Measurements from ENCODE around the gene DAPP1.
A peak's percentile ranks its signal among the peaks of the same experiment; 100 is the strongest.
"Not testable (repeated sequence)": the region's sequence is repeated elsewhere in the genome, so short reads cannot be mapped to it uniquely, and the experiment has no call there.

DAPP1 gene, protein sequence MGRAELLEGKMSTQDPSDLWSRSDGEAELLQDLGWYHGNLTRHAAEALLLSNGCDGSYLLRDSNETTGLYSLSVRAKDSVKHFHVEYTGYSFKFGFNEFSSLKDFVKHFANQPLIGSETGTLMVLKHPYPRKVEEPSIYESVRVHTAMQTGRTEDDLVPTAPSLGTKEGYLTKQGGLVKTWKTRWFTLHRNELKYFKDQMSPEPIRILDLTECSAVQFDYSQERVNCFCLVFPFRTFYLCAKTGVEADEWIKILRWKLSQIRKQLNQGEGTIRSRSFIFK

DNA sequence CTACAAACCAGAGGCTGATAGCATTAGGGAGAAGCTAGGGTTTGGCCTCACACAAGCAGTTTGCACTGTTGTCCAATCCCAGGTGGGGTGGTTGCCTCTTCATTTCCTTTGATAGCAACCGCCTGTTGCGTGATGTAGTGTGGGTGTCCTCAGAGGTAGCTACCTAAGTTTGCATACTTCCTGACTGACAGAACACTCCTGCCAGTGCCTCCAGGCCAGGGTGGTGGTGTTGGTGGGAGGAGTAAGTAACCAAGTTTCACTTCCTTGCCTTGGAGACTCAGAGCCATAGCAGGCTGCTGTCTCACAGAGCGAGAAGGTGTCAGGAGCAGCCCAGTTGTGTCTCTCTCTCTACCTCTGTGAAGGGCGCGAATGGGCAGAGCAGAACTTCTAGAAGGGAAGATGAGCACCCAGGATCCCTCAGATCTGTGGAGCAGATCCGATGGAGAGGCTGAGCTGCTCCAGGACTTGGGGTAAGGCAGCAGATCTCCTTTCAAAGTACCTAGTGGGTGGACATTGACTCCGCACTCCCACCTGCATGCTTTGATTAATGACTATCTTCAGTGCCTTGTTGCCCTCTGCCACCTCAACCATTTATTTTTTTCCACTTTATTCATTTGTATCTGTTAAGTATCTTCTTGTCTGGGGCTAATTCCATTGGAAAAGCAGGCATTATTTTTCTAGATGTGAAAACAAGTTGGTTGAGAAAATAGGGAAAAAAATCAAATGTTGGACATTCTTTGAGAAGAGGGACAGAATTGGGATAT lies at the start of gene DAPP1:
DAPP1 (plus strand) TSS at position 283 of the 764 bp plus-strand sequence; CDS start at position 370, 87 bp downstream.
- no peaks in the 10 kb centered on the region for H3K9me3 ChIP-seq (ENCODE audit: severe bottlenecking)
- TF ChIP-seq, protein P1, sequence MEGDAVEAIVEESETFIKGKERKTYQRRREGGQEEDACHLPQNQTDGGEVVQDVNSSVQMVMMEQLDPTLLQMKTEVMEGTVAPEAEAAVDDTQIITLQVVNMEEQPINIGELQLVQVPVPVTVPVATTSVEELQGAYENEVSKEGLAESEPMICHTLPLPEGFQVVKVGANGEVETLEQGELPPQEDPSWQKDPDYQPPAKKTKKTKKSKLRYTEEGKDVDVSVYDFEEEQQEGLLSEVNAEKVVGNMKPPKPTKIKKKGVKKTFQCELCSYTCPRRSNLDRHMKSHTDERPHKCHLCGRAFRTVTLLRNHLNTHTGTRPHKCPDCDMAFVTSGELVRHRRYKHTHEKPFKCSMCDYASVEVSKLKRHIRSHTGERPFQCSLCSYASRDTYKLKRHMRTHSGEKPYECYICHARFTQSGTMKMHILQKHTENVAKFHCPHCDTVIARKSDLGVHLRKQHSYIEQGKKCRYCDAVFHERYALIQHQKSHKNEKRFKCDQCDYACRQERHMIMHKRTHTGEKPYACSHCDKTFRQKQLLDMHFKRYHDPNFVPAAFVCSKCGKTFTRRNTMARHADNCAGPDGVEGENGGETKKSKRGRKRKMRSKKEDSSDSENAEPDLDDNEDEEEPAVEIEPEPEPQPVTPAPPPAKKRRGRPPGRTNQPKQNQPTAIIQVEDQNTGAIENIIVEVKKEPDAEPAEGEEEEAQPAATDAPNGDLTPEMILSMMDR (IDR thresholded peaks at IDR 0.05; ENCODE audit: poor library complexity, severe bottlenecking): no peak
- ATAC-seq (ENCODE audit: low read depth) (peak; percentile 83), DNase-seq (ENCODE audit: low spot score) (peak; percentile 94)
- H3K27ac ChIP-seq (ENCODE audit: poor library complexity, severe bottlenecking): peak within 1 kb of the TSS; percentile 93
- H3K4me3 ChIP-seq (ENCODE audit: severe bottlenecking): peak within 1 kb of the TSS; percentile 31
- H3K36me3 ChIP-seq (ENCODE audit: low read depth): peaks cover 6% of the 10 kb centered on the region; the same call in 1 of the 2 replicates
- H3K4me1 ChIP-seq (ENCODE audit: insufficient read depth, poor library complexity, severe bottlenecking): peaks cover 26% of the 10 kb centered on the region
- no peaks in the 10 kb centered on the region for H3K27me3 ChIP-seq (ENCODE audit: insufficient read depth, poor library complexity, severe bottlenecking)

DNA sequence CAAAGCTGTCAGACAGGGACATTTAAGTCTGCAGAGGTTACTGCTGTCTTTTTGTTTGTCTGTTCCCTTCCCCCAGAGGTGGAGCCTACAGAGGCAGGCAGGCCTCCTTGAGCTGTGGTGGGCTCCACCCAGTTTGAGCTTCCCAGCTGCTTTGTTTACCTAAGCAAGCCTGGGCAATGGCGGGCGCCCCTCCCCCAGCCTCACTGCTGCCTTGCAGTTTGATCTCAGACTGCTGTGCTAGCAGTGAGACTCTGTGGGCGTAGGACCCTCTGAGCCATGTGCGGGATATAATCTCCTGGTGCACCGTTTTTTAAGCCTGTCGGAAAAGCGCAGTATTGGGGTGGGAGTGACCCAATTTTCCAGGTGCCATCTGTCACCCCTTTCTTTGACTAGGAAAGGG lies 45.8 kb upstream of the DAPP1 start:
- not testable (repeated sequence) for H3K9me3 ChIP-seq (ENCODE audit: severe bottlenecking); H3K27ac ChIP-seq (ENCODE audit: poor library complexity, severe bottlenecking); DNase-seq (ENCODE audit: low spot score); ATAC-seq (ENCODE audit: low read depth); H3K27me3 ChIP-seq (ENCODE audit: insufficient read depth, poor library complexity, severe bottlenecking); H3K4me1 ChIP-seq (ENCODE audit: insufficient read depth, poor library complexity, severe bottlenecking); H3K36me3 ChIP-seq (ENCODE audit: low read depth); H3K4me3 ChIP-seq (ENCODE audit: severe bottlenecking)

DNA sequence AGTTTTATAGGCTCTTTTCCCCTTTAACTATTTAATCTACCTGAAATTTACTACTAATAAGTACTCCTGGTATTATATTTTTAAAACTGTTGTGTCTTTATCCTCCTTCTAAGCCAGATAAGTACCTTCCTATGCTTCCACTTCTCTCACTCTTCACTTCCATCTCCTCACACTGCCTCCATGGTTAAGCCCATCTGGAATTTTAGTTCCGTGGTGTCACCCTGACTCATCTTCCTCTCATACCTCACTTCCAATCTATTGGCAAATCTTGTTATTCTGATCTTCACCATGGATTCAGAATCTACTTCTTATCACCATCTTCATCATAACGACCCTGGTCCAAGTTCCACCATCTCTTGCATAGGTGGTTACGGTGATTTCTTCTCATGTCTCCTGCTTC lies 32.7 kb upstream of the DAPP1 start:
- TF ChIP-seq, protein P1 (IDR thresholded peaks at IDR 0.05; ENCODE audit: poor library complexity, severe bottlenecking): no peak
- no peak overlapping the region for H3K4me3 ChIP-seq (ENCODE audit: severe bottlenecking)
- no peaks in the 10 kb centered on the region for H3K27me3 ChIP-seq (ENCODE audit: insufficient read depth, poor library complexity, severe bottlenecking)
- DNase-seq (ENCODE audit: low spot score) (no peak), ATAC-seq (ENCODE audit: low read depth) (peak; percentile 64; the same call in 2 of the 3 replicates)
- no peaks in the 10 kb centered on the region for H3K36me3 ChIP-seq (ENCODE audit: low read depth)
- no peaks in the 10 kb centered on the region for H3K4me1 ChIP-seq (ENCODE audit: insufficient read depth, poor library complexity, severe bottlenecking)
- no peaks in the 10 kb centered on the region for H3K9me3 ChIP-seq (ENCODE audit: severe bottlenecking)
- no peak overlapping the region for H3K27ac ChIP-seq (ENCODE audit: poor library complexity, severe bottlenecking)

DNA sequence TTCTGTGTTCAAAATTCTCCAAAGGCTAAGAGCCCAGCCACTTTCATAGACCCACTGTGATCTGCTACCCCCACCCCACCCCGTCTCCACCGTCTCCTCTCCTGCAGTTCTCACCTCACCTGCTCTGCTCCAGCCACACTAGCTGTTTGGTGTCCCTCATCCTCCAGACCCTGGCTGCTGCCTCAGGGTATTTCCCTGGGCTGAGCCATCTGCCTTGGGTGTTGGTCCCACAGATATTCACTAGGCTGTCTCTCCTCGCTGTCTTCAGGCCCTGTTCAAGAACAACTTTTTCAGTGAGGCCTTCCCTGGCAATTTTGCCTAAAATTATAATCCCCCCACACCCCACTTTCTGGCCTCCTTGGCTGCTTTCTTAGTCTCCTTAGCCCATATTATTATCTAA lies 31.8 kb upstream of the DAPP1 start:
- Histone ChIP-seq H3K36me3 (ENCODE audit: low read depth) (no peaks in the 10 kb centered on the region), H3K27ac (ENCODE audit: poor library complexity, severe bottlenecking) (no peak overlapping the region), H3K9me3 (ENCODE audit: severe bottlenecking) (no peaks in the 10 kb centered on the region), H3K4me3 (ENCODE audit: severe bottlenecking) (no peak overlapping the region), H3K27me3 (ENCODE audit: insufficient read depth, poor library complexity, severe bottlenecking) (no peaks in the 10 kb centered on the region), H3K4me1 (ENCODE audit: insufficient read depth, poor library complexity, severe bottlenecking) (no peaks in the 10 kb centered on the region)
- DNase-seq (ENCODE audit: low spot score) (no peak), ATAC-seq (ENCODE audit: low read depth) (no peak)
- TF ChIP-seq, protein P1 (IDR thresholded peaks at IDR 0.05; ENCODE audit: poor library complexity, severe bottlenecking): no peak

DNA sequence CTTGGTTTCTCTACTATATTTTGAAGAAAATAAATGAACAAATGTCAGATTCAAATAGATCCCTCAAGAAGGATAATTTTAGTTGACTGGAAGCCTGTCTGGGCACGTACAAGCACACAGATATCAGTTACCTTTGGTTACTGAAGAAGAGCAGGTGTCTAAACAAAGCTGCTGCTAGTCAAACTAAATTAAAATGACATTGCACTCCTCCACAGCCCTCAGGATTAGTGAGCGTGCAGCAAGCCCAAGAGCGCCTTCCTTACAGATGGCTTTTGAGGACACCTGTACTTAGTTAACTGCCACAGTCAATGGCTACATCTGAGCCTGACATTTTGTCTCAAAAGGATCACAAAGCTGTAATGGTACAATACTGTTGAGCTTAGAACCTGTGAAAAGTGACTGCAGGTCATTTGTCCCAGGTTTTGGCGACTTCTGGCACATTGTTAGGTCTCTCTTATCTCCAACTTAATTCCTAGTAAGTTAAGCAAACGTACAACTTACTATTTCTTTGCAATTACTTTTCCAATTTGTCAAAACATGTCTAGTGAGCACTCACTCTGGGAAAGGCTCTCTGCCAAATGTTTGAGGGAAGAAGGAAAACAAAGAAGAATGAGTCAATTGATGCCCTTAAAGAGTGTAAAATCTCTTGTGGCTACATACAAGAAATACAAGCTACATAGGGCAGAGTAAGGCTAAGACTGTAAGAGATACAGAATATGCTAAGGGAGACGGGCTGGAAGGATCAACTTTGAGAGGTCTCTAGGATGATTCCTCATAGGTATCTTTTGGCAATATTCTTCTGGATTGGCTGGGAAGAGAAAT lies 25.6 kb upstream of the DAPP1 start:
- H3K9me3 ChIP-seq (ENCODE audit: severe bottlenecking): no peaks in the 10 kb centered on the region
- H3K4me3 ChIP-seq (ENCODE audit: severe bottlenecking): no peak overlapping the region
- peaks cover 9% of the 10 kb centered on the region for H3K4me1 ChIP-seq (ENCODE audit: insufficient read depth, poor library complexity, severe bottlenecking)
- DNase-seq (ENCODE audit: low spot score) (no peak), ATAC-seq (ENCODE audit: low read depth) (peak; percentile 92)
- TF ChIP-seq, protein P1 (IDR thresholded peaks at IDR 0.05; ENCODE audit: poor library complexity, severe bottlenecking): no peak
- no peaks in the 10 kb centered on the region for H3K27me3 ChIP-seq (ENCODE audit: insufficient read depth, poor library complexity, severe bottlenecking)
- H3K36me3 ChIP-seq (ENCODE audit: low read depth): no peaks in the 10 kb centered on the region
- no peak overlapping the region for H3K27ac ChIP-seq (ENCODE audit: poor library complexity, severe bottlenecking)

Data from RWPE2 (cell line).